RWPE1 (cell line): ENCODE results near the gene SLC26A1.
"Not testable (repeated sequence)": the region's sequence is repeated elsewhere in the genome, so short reads cannot be mapped to it uniquely, and the experiment has no call there.

Experiments used
- CTCF ChIA-PET: fragments of 350-600 bp; sonication (Branson Sonifier 250); formaldehyde crosslinking; extraction: SDS; loops from one replicate; lab custom pipeline; 2021; lab: Yijun Ruan, JAX
- POLR2A ChIA-PET: fragments of 400-600 bp; formaldehyde crosslinking; extraction: SDS; loops from one replicate; lab custom pipeline; 2020; ENCODE audit warnings: antibody characterized with exemption; ENCODE audit not compliant: low non-redundant PET; lab: Yijun Ruan, JAX
- DNase-seq: peaks from one replicate; pipeline ENCODE4 v3.0.0; 2012; ENCODE audit warnings: low spot score
- H3K27ac ChIP-seq: fragments of 450-650 bp; 2 replicates; pipeline ENCODE4 v1.5.1; 2017
- CTCF ChIP-seq: fragments of 450-650 bp; conservative IDR thresholded peaks from 2 replicates; pipeline ENCODE4 v1.5.1; 2017; ENCODE audit warnings: low read depth, mild to moderate bottlenecking

The SLC26A1 gene

DNA sequence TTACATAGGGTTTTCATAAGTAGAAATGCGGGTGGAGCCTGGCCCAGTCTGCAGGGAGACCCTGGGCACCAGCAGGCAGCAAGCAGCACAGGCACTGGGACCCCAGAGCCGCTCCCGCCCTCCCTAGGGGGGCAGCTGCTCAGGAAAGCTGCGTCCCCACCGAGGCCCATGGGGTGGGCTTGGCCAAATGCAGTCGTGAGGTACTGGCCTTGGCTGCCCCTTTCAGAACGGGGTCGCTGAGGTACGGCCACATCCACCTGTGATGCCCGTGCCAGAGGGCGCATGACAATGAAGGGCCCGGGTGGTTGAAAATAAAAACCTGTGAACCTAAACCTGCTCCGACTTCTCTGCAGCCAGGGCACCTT is 44.3 kb downstream of the SLC26A1 start:
- DNase-seq, result no peak
- ChIA-PET CTCF (no interaction called here), POLR2A (no interaction called here)
- TF ChIP-seq CTCF, result no peak
- H3K27ac ChIP-seq, result no peak overlapping the region

DNA sequence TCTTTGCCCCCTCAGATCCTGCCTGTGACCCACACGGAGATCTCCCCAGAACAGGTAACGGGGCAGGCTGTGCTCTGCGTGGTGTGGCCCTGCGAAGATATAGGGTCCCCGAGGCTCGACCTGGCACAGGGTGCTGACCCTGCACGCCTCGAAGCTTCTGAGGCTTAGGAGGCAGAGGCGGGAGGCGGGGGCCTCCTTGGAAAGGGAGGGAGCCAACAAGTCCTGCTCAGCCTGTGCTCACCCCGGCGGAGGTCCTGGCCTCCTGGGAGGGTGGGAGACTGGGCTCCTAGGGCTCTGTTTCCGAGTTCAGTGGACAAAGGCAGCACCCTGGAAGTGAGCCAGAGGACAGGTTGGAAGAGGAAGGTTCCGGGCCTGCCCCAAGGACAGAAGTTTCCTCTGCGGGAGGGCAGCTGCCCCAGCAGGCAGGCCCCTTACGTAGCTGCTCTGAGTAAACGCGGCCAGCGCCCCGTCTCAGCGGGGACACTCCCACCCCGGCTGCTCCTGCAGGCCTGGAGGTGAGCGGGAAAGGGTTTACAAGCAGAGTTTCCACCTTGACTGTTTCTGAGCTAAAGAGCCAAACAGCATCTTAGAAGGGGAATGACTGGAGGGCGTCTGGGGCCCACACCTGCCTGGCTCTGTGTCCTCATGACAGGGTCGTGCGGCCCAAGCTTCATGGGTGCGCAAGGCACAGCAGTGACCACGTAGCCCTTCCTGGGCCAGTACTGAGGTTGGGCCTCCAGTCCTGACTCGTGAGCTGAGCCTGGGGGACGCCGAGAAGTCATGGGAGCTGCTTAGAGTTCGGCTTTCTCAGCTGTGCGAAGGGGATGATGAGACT is 44.9 kb downstream of the SLC26A1 start:
- ChIA-PET POLR2A (no interaction called here), CTCF (no interaction called here)
- no peak overlapping the region for H3K27ac ChIP-seq
- no peak for DNase-seq
- TF ChIP-seq CTCF, result no peak

DNA sequence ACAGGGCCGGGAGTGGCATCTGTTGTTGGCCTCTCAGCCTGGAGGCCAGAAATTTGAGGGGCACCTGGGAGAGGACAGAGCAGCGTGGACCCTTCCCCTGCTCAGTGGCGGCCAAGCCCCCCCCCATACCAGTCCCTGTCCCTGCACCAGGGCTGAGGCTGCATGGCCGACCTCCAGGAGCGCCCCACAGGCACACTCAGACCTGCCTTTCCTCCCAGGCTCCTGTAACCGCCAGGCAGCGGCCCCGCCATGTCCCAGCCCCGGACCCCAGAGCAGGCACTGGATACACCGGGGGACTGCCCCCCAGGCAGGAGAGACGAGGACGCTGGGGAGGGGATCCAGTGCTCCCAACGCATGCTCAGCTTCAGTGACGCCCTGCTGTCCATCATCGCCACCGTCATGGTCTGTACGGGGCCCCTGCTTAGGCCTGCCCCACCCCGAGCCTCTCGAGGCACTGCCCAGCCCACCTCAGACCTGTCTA is 45.7 kb downstream of the SLC26A1 start:
- POLR2A ChIA-PET, result no interaction called here

DNA sequence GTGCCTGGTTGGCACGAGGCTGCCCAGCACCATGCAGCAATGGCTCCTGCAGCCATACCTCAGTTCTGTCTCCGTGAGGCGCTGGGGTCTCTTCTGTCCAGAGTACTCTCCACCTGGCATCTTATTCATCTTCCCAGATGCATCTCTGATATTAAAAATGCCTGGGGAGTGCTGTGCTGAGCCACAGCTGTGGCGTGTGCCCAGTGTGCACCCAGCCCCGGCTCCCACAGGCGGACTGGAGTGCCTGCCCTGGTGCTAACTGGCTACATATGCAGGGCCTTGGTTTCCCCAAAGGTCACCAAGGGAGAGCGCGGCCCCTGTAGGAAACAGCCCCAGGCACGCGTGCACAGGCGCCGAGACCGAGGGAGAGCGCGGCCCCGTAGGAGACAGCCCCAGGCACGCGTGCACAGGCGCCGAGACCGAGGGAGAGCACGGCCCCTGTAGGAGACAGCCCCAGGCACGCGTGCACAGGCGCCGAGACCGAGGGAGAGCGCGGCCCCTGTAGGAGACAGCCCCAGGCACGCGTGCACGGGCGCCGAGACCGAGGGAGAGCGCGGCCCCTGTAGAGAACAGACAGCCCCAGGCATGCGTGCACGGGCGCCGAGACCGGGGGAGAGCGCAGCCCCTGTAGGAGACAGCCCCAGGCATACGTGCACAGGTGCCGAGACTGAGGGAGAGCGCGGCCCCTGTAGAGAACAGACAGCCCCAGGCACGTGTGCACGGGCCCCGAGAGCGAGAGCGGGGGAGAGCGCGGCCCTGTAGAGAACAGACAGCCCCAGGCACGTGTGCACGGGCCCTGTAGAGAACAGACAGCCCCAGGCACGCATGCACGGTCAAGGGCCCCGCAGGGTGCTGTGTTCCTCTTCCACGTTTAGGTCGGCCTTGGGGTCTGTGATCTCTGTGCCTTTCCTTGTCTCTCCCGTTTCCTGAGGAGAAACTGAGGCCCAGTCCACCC is 46.4 kb downstream of the SLC26A1 start:
- no peak for DNase-seq
- POLR2A ChIA-PET, result no interaction called here
- CTCF ChIA-PET, result no interaction called here
- no peak for TF ChIP-seq CTCF
- no peak overlapping the region for H3K27ac ChIP-seq

More for the DNA sequence above, 45.7 kb downstream of the SLC26A1 start:
- TF ChIP-seq CTCF, result no peak
- H3K27ac ChIP-seq, result no peak overlapping the region
- no peak for DNase-seq
- CTCF ChIA-PET, result no interaction called here

DNA sequence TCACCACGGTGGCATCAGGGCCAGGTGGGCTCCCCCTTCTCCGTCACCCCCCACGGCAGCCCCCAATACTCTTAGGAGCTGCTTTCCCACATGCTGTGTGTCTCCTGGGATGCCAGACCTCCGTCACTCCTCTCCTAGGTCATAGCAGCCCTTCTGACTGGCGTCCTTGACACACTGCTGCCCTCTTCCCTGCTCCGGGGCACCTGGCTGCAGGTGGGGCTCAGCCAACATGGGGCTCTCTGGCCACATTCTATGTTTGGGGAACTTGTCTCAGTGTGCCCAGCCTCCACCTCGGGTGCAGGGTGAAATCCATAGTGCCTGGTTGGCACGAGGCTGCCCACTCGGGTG is 47.1 kb downstream of the SLC26A1 start:
- no peak for TF ChIP-seq CTCF
- no peak overlapping the region for H3K27ac ChIP-seq
- ChIA-PET POLR2A (no interaction called here), CTCF (no interaction called here)
- no peak for DNase-seq

- ChIA-PET POLR2A (no interaction called here), CTCF (no interaction called here)
- no peak overlapping the region for H3K27ac ChIP-seq
- DNase-seq, result no peak
- TF ChIP-seq CTCF, result no peak
These were observed 47.7 kb downstream of the SLC26A1 start for GRCh38 chr4:945274-946102.

DNA sequence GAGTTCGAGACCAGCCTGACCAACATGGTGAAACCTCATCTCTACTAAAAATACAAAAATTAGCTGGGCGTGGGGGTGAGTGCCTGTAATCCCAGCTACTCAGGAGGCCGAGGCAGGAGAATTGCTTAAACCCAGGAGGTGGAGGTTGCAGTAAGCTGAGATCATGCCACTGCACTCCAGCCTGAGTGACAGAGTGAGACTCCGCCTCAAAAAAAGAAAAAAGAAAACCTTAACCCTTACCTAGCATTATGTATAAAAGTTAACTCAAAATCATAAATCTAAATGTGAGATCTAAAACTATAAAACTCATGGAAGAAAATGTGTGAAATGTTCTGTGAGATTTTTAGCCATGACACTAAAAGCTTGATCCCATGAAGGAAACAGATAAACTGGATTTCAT is 53.7 kb downstream of the SLC26A1 start:
- POLR2A ChIA-PET, result interaction anchor here (0.6 kb wide), 1 partner anchor 38 kb away, joined by 4 read pairs; no protein-coding TSS in a partner anchor
- H3K27ac ChIP-seq, DNase-seq, CTCF ChIA-PET: not testable (repeated sequence)
